Right renal pelvis (tissue), 4 donors: ENCODE results near the gene SCAPER. TPM values are rescaled to one million over a fixed set of nuclear protein-coding genes. Genes with fewer than 3 reads are reported as not detected.
"Not testable (repeated sequence)": the region's sequence is repeated elsewhere in the genome, so short reads cannot be mapped to it uniquely, and the experiment has no call there.

Experiments used
- DNase-seq, 4 donors: peaks; one replicate each; pipeline ENCODE4 v3.0.0-alpha.2; 2013; ENCODE audit warnings: low read depth in 4 of 4, low spot score in 3 of 4, missing footprints in 1 of 4
- polyA plus RNA-seq, 4 donors: library from polyadenylated mRNA; unstranded; fragments of 120-200 nt; gene quantifications; one replicate each; pipeline ENCODE4 v1.2.1, GENCODE V29; 2013; ENCODE audit not compliant: insufficient read length in 4 of 4

SCAPER gene
- polyA plus RNA-seq, 4 donors = 24.9 to 30.0 (median 28.0) TPM

DNA sequence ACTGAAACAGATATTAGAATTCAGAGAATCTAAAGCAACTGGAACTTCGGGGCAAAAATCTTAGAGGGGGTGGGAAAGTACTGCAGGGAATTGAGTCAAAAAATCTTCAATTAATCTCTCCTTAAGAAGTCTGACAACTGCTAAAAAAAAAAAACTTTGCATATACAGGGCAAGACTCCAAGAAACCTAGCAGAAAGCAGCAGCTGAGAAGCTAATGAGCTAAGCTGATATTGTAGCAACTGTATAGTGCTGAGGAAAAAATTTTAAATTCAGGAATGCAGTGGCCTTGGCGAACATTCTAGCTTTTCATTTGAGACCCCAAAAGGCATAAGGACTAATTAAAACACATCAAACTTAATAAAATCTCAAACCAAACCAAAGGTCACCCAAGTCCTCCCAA is 113.6 kb downstream of the SCAPER start:
- DNase-seq = no peak

GRCh38 chr15:76787273-76787672 is 117.9 kb downstream of the SCAPER start:
- no peak for DNase-seq

DNA sequence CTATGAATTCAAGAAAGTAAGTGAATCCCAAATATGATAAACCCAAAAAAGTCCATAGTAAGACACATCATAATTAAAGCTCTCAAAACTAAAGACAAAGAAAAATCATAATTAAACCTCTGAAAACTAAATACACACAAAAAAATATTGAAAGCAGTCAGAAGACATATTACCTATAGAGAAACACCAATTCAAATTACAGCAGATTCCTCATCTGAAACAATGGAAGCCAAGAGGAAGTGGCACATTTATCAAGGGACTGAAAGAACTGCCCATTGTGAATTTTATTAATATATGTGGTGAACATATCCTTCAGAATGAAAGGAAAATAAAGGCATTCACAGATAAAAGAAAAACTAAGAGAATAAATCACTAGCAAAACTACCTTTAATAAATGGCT is 128.2 kb downstream of the SCAPER start:
- no peak for DNase-seq

- DNase-seq = no peak
These were observed 128.7 kb downstream of the SCAPER start for GRCh38 chr15:76776480-76776879.

DNA sequence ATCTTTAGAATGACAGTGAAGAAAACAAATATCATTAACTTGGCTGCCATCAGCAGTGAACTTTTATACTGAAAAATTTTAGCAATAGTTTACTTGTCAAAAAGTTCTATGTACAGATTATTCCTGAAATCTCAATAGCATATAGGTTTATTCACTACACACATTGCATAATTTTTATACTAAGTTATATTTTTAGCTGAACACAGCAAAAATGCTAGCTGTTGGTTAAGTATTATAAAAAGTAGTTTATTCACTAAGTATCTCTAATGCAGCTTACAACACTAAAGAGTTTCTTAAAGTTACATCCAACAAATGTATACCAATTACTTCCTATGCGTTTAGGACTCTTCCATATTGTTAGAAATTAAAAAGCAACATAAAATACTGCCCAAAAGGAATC is 131.9 kb downstream of the SCAPER start:
- no peak for DNase-seq

- DNase-seq = no peak
These were observed 132.4 kb downstream of the SCAPER start for GRCh38 chr15:76772776-76773175.

GRCh38 chr15:76764004-76764403 is 141.1 kb downstream of the SCAPER start:
- DNase-seq = no peak

DNA sequence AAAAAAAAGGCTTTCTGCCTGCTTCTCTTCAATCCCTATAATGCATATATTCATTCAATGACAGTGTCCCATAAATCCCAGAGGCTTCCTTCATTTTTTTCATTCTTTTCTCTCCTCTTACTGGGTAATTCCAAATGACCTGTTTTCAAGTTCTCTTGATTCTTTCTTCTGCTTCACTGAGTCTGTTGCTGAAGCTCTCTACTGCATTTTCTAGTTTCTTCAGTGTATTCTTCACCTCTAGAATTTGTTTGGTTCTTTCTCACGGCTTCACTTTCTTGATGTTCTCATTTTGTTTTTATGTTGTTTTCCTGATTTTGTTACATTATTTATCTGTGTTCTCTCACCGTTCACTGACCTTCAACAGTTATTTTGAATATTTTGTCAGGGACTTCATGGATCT is 141.6 kb downstream of the SCAPER start:
- DNase-seq = no peak

GRCh38 chr15:76756381-76756780 is 148.8 kb downstream of the SCAPER start:
- DNase-seq = no peak

GRCh38 chr15:76753771-76754170 is 151.4 kb downstream of the SCAPER start:
- no peak for DNase-seq

GRCh38 chr15:76753131-76753530 is 152.0 kb downstream of the SCAPER start:
- no peak for DNase-seq

- DNase-seq = no peak
These were observed 152.6 kb downstream of the SCAPER start for GRCh38 chr15:76752549-76752948.

GRCh38 chr15:76737573-76737972 is 167.6 kb downstream of the SCAPER start:
- no peak for DNase-seq

DNA sequence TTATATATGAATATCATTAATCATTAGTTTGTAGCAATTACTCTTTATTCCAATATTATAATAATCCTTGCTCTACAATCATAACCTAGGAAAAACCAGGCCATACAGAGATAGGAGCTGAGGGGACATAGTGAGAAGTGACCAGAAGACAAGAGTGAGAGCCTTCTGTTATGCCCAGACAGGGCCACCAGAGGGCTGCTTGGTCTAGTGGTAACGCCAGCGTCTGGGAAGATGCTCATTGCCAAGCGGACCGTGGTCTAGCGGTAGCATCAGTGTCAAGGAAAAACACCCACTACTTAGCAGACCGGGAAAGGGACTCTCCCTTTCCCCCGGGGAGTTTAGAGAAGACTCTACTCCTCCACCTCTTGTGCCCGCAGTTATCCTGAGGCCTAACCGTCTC is 172.8 kb downstream of the SCAPER start:
- DNase-seq = not testable (repeated sequence)

DNA sequence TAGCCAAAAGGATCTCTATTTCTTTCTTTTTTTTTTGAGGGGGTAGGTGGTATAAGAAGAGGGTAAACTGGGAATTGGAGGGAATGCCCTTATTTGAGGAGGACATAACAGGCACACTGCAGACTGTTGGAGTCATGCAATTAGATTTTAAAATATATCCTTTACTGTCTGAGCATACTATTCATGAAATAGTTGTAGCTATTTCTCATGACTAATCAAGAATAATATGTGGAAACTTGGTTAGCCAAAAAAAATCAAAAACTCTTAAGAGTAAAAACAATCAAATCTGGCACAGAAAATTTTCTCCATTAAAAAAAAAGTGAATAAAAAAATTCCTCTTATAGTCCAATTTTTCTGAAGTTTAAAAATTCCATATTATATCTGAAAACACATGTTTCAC is 174.9 kb downstream of the SCAPER start:
- DNase-seq = no peak

DNA sequence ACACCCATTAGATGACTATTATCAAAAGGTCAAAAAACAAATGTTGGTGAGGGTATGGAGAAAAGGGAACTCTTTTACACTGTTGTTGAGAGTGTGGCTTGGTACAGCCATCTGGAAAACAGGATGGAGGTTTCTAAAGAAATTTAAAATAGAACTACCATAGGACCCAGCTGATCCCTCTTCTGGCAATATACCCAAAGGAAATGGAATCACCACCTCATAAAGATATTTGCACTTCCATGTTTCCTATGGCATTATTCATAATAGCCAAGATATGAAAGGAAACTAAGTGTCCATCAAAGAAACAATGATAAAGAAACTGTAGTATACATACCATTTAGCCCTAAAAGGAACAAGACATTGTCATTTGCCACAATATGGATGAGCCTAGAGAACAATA is 186.3 kb downstream of the SCAPER start:
- no peak for DNase-seq

DNA sequence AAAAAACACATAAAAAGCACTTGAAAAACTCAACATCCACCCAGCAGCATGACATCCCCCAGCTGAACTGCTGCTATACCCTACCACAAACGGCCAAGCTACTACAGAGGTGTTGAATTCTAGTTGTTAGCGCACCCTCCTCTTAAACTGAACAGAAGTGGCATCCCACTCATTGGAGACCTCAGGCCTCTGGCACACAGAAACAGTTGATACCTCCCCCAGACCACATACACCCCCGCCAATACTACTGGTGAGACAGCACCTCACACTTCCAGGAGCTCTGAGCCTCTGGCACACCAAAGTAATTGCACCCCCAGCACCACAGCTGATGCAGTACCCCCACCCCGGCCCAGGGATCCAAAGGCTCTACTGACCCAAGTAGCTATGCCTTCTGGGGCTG is 190.2 kb downstream of the SCAPER start:
- no peak for DNase-seq

GRCh38 chr15:76711351-76711827 is 193.8 kb downstream of the SCAPER start:
- DNase-seq = no peak

GRCh38 chr15:76704032-76704431 is 201.1 kb downstream of the SCAPER start:
- DNase-seq = not testable (repeated sequence)

DNA sequence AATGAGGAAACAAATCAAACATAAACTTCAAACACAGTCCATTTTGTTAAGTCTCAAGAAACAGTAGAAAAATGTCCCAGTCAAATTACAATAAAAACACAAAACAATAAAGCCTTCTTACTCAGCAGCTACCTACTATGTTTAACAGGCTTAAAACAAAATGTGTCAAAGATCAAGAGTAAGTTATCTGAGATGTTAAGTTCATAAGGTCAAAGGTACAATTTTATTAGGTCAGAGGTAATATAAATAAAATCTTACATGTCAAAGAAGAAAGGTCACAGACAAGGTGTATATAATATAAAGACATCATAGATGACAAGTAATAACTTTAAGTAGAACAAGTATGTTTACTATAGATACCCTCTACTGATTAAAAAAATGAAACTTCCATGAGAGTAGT is 208.3 kb downstream of the SCAPER start:
- no peak for DNase-seq

GRCh38 chr15:76692546-76692945 is 212.6 kb downstream of the SCAPER start:
- not testable (repeated sequence) for DNase-seq

DNA sequence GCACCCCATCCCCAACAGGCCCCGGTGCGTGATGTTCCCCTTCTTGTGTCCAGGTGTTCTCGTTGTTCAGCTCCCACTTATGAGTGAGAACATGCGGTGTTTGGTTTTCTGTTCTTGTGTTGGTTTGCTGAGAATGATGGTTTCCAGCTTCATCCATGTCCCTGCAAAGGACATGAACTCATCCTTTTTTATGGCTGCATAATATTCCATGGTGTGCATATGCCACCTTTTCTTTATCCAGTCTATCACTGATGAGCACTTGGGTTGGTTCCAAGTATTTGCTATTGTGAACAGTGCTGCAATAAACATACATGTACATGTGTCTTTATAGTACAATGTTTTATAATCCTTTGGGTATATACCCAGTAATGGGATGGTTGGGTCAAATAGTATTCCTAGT is 217.5 kb downstream of the SCAPER start:
- not testable (repeated sequence) for DNase-seq

DNA sequence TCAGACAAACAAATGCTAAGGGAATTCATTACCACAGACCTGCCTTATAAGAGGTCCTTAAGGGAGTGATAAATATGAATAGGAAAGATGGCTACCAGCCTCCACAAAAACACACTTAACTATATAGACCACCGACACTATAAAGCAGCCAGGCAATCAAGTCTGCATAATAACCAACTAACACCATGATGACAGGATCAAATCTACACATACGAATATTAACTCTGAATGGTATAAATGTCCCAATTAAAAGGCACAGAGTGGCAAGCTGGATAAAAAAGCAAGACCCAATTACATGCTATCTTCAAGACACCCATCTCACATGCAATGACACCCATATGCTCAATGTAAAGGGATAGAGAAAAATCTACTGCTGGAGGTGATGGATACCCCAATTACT is 221.1 kb downstream of the SCAPER start:
- DNase-seq = no peak
